ENCODE results near the gene EXOG. TPM values are rescaled to one million over a fixed set of nuclear protein-coding genes. Genes with fewer than 3 reads are reported as not detected.

The EXOG gene
- total RNA-seq, 4 donors from 2014 or later = 5.8 to 12.9 (median 9.0) TPM

GRCh38 chr3:38489766-38490165 is 6.4 kb upstream of the EXOG start:
- no peak for TF ChIP-seq CTCF (IDR thresholded peaks at IDR 0.05)
- ATAC-seq (ENCODE audit: low FRiP score) (no peak), DNase-seq (ENCODE audit: low spot score) (no peak)

DNA sequence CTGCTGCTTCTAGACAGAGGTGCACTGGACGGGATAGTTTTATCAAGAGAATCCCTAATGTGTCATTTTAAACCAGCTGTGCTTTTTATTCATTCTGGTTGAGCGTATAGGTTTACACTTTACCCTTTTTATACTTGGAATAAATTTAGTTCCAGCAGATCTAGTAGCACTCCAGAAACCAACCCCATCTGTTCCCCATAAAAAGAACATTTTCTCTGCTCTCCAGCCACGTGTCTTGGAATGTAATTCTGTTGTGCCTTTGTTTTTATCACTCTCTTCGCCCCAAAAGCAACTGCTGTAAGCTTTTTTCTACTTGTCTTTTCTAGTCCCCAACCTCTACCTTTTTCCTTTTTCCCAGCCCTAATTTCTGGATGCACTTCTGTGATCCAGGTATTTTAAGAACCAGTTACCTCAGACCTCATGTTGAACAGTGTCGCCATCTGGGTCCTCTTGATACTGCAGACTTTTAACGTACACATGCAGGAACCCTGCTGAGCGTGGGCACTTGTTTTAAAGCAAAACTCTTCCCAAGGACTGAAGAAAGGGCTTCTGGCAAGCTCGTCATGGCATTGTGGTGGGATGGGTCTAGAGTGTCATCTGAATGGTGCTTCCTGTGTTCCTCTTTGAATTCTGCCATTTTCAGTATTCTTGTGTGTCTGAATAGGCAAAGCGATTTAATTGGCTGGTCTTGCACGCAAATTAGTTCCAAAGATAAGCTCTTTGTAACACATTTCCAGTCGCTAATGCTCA is 5.7 kb upstream of the EXOG start:
- ATAC-seq (ENCODE audit: low FRiP score) (no peak), DNase-seq (ENCODE audit: low spot score) (no peak)
- no peak for TF ChIP-seq CTCF (IDR thresholded peaks at IDR 0.05)

DNA sequence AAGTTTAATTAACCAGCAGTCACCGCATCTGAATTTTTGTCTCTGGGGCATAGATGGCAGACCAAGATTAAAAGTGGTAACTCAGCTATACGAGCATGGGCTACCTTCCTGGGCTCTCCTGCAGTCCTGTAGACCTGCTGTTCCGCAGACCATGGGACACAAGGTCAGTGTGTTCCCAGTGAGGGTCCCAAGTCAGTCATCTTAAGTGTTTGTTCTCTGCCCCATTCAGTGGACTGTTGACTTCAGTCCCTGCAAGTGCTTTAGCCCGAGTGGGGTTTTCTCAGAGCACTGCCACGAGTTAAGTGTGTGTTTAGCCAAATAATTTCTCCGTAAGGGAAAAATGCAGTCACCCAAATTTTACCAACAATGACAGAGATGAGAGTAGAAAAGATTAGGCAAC is 4.9 kb upstream of the EXOG start:
- DNase-seq (ENCODE audit: low spot score) = no peak
- TF ChIP-seq CTCF (IDR thresholded peaks at IDR 0.05) = no peak
- no peak for ATAC-seq (ENCODE audit: low FRiP score)

- no peak for TF ChIP-seq CTCF (IDR thresholded peaks at IDR 0.05)
- no peak for ATAC-seq (ENCODE audit: low FRiP score)
These were observed 3.1 kb upstream of the EXOG start for GRCh38 chr3:38493031-38493430.

GRCh38 chr3:38497031-38497430 is 891 bp downstream of the EXOG start:
- TF ChIP-seq CTCF (IDR thresholded peaks at IDR 0.05) = no peak
- ATAC-seq (ENCODE audit: low FRiP score) (no peak), DNase-seq (ENCODE audit: low spot score) (no peak)

More at GRCh38 chr3:38493031-38493430, 3.1 kb upstream of the EXOG start:
- DNase-seq (ENCODE audit: low spot score) = no peak

GRCh38 chr3:38500688-38501417 is 4.7 kb downstream of the EXOG start:
- no peak for DNase-seq (ENCODE audit: low spot score)
- TF ChIP-seq CTCF (IDR thresholded peaks at IDR 0.05) = no peak
- no peak for ATAC-seq (ENCODE audit: low FRiP score)

GRCh38 chr3:38507120-38507519 is 11.0 kb downstream of the EXOG start:
- ATAC-seq (ENCODE audit: low FRiP score) = no peak
- no peak for DNase-seq (ENCODE audit: low spot score)
- TF ChIP-seq CTCF (IDR thresholded peaks at IDR 0.05) = no peak
